Small intestine (tissue), 16 donors: ENCODE results near the gene P2RY2. TPM values are rescaled to one million over a fixed set of nuclear protein-coding genes. Genes with fewer than 3 reads are reported as not detected.

ENCODE experiments used
- DNase-seq, 2 donors: peaks; one replicate each; pipeline versions ENCODE4 v3.0.0 to v3.0.0-alpha.2; 2013
- FAIRE-seq: peaks from 2 replicates; lab custom pipeline; 2012; peaks lifted over from hg19 to GRCh38; lab: Jason Lieb, UNC
- H3K27ac ChIP-seq, 3 donors: one replicate each; pipeline ENCODE4 v1.5.1; 2013; ENCODE audit warnings: low read length in 2 of 3, mild to moderate bottlenecking in 2 of 3, control low read depth in 1 of 3, inconsistent platforms in 1 of 3, low read depth in 1 of 3, moderate library complexity in 1 of 3
- H3K27me3 ChIP-seq, 3 donors: one replicate each; pipeline ENCODE4 v1.6.1; 2013; ENCODE audit warnings: low read length in 3 of 3, inconsistent platforms in 1 of 3; ENCODE audit not compliant: control insufficient read depth in 3 of 3, insufficient read depth in 3 of 3
- H3K36me3 ChIP-seq, 3 donors: one replicate each; pipeline ENCODE4 v1.6.1; 2013; ENCODE audit warnings: low read length in 3 of 3, inconsistent platforms in 1 of 3, low read depth in 1 of 3, mild to moderate bottlenecking in 1 of 3, moderate library complexity in 1 of 3; ENCODE audit not compliant: control insufficient read depth in 3 of 3, insufficient read depth in 2 of 3
- H3K4me1 ChIP-seq, 3 donors: one replicate each; pipeline ENCODE4 v1.6.1; 2013; ENCODE audit warnings: low read length in 2 of 3, inconsistent platforms in 1 of 3, low read depth in 1 of 3, mild to moderate bottlenecking in 1 of 3, moderate library complexity in 1 of 3; ENCODE audit not compliant: control insufficient read depth in 3 of 3, insufficient read depth in 2 of 3
- H3K4me3 ChIP-seq, 3 donors: one replicate each; pipeline ENCODE4 v1.5.1; 2013; ENCODE audit warnings: low read length in 3 of 3, control low read depth in 1 of 3, inconsistent platforms in 1 of 3, low read depth in 1 of 3, mild to moderate bottlenecking in 1 of 3, moderate library complexity in 1 of 3
- H3K9me3 ChIP-seq, 2 donors: one replicate each; pipeline ENCODE4 v1.6.1; 2013; ENCODE audit warnings: low read depth in 1 of 2, low read length in 1 of 2; ENCODE audit not compliant: control insufficient read depth in 2 of 2, insufficient read depth in 1 of 2
- WGBS, 3 donors: extraction: QIAGEN DNeasy Blood & Tissue Kit; methylation state at CpG; one replicate each; pipeline ENCODE4 v1.1.7; 2013; 5-methylcytosine and 5-hydroxymethylcytosine counted together
- long read RNA-seq, 10 donors: transcript quantifications; one replicate each; lab custom pipeline, GENCODE V29; 2026
- polyA plus RNA-seq, 4 donors: library from polyadenylated mRNA; stranded (reverse) in 3 of 4; unstranded in 1 of 4; fragments of 200-250 nt in 3 of 4; fragments of 120-200 nt in 1 of 4; gene quantifications; one replicate each; pipeline versions ENCODE4 v1.2.1 to v1.2.3, GENCODE V29; 2013
- donor health status: healthy with polysubstance abuse.
- donor health status: control.
- donor health status: control.
- donor health status: Bipolar disorder and iron deficiency.
- donor health status: healthy.

P2RY2 gene
- polyA plus RNA-seq = 1 to 10 TPM; 4.1 to 7.4 (median 5.6) TPM
- long read RNA-seq, donor 1, partial matches to known transcripts = 0 of 4 reads
- long read RNA-seq, donor 1, other reads (novel, unspliced or antisense) = 0 of 4 reads
- long read RNA-seq, donor 2 = 0 reads
- long read RNA-seq, donor 3 = 0 reads
- long read RNA-seq, donor 4 = 0 reads
- long read RNA-seq, donor 5 = 0 reads
- long read RNA-seq, donor 6, partial matches to known transcripts = 0 of 2 reads
- long read RNA-seq, donor 6, other reads (novel, unspliced or antisense) = 0 of 2 reads
- long read RNA-seq, donor 7 = 0 reads
- long read RNA-seq, donor 8 = 0 reads
- long read RNA-seq, donor 9 = 0 reads
- long read RNA-seq, donor 10 = 0 reads

GRCh38 chr11:73218106-73218829 is at the start of gene P2RY2:
Gene P2RY2 (plus strand): TSS chr11:73218281. CDS start chr11:73234160, 15,879 bp downstream.
- peaks cover 0 to 13% (median 0%) of the 10 kb centered on the region in 3 donors for H3K27me3 ChIP-seq
- WGBS, 3 donors = 1 to 2% (median 2%) methylated on average over 68 to 81 of the region's 81 CpGs
- H3K36me3 ChIP-seq = peaks cover 0 to 8% (median 0%) of the 10 kb centered on the region in 3 donors
- H3K4me3 ChIP-seq = peak within 1 kb of the TSS in 2 of 3 donors; percentile 63 to 72
- DNase-seq (peak; percentile 90 to 92), FAIRE-seq (no peak)
- H3K9me3 ChIP-seq = no peaks in the 10 kb centered on the region
- peaks cover 0 to 22% (median 8%) of the 10 kb centered on the region in 3 donors for H3K4me1 ChIP-seq
- peak within 1 kb of the TSS; percentile 62 to 90 (median 77) for H3K27ac ChIP-seq

GRCh38 chr11:73168925-73169579 is 49.0 kb upstream of the P2RY2 start:
- Histone ChIP-seq H3K4me3 (no peak overlapping the region), H3K27me3 (no peaks in the 10 kb centered on the region), H3K36me3 (no peaks in the 10 kb centered on the region), H3K4me1 (peaks cover 0 to 14% (median 3%) of the 10 kb centered on the region in 3 donors), H3K27ac (no peak overlapping the region), H3K9me3 (no peaks in the 10 kb centered on the region)
- 88 to 90% (median 88%) methylated on average over 11 of the region's 11 CpGs for WGBS, 3 donors
- FAIRE-seq (no peak), DNase-seq (no peak)

GRCh38 chr11:73170140-73170539 is 47.9 kb upstream of the P2RY2 start:
- FAIRE-seq (no peak), DNase-seq (no peak)
- no peak overlapping the region for H3K4me3 ChIP-seq
- H3K27me3 ChIP-seq = no peaks in the 10 kb centered on the region
- no peaks in the 10 kb centered on the region for H3K36me3 ChIP-seq
- H3K27ac ChIP-seq = no peak overlapping the region
- 88 to 95% (median 93%) methylated on average over 2 of the region's 2 CpGs for WGBS, 3 donors
- no peaks in the 10 kb centered on the region for H3K9me3 ChIP-seq
- peaks cover 0 to 13% (median 3%) of the 10 kb centered on the region in 3 donors for H3K4me1 ChIP-seq

GRCh38 chr11:73171436-73172161 is 46.5 kb upstream of the P2RY2 start:
- WGBS, 3 donors = 62 to 71% (median 68%) methylated on average over 8 of the region's 8 CpGs

GRCh38 chr11:73172992-73173656 is 45.0 kb upstream of the P2RY2 start:
- H3K9me3 ChIP-seq = no peaks in the 10 kb centered on the region
- peaks cover 0 to 30% (median 3%) of the 10 kb centered on the region in 3 donors for H3K4me1 ChIP-seq
- no peak overlapping the region for H3K4me3 ChIP-seq
- no peaks in the 10 kb centered on the region for H3K36me3 ChIP-seq
- DNase-seq = no peak
- no peaks in the 10 kb centered on the region for H3K27me3 ChIP-seq
- no peak for FAIRE-seq
- WGBS, 3 donors = 75 to 90% (median 81%) methylated on average over 4 of the region's 4 CpGs
- peak overlapping the region in 2 of 3 donors; percentile 2 to 18 for H3K27ac ChIP-seq

More at GRCh38 chr11:73171436-73172161, 46.5 kb upstream of the P2RY2 start:
- H3K36me3 ChIP-seq = no peaks in the 10 kb centered on the region
- H3K4me1 ChIP-seq = peaks cover 0 to 25% (median 3%) of the 10 kb centered on the region in 3 donors
- FAIRE-seq (no peak), DNase-seq (no peak)
- no peak overlapping the region for H3K4me3 ChIP-seq
- H3K27ac ChIP-seq = no peak overlapping the region
- H3K27me3 ChIP-seq = no peaks in the 10 kb centered on the region
- no peaks in the 10 kb centered on the region for H3K9me3 ChIP-seq

- WGBS, 3 donors = 54 to 75% (median 55%) methylated on average over 11 of the region's 11 CpGs
- DNase-seq (peak in 1 of 2 donors; percentile 85), FAIRE-seq (no peak)
- Histone ChIP-seq H3K27me3 (no peaks in the 10 kb centered on the region), H3K27ac (peak overlapping the region in 1 of 3 donors; percentile 2), H3K4me1 (peaks cover 0 to 30% (median 3%) of the 10 kb centered on the region in 3 donors), H3K9me3 (no peaks in the 10 kb centered on the region), H3K36me3 (no peaks in the 10 kb centered on the region), H3K4me3 (no peak overlapping the region)
These were observed 44.2 kb upstream of the P2RY2 start for GRCh38 chr11:73173755-73174494.

- no peak for FAIRE-seq
- no peaks in the 10 kb centered on the region for H3K36me3 ChIP-seq
- no peaks in the 10 kb centered on the region for H3K27me3 ChIP-seq
- no peak overlapping the region for H3K27ac ChIP-seq
- WGBS, 3 donors = 88 to 95% (median 90%) methylated on average over 3 of the region's 3 CpGs
- DNase-seq = no peak
- H3K9me3 ChIP-seq = no peaks in the 10 kb centered on the region
- no peak overlapping the region for H3K4me3 ChIP-seq
- H3K4me1 ChIP-seq = peaks cover 0 to 30% (median 3%) of the 10 kb centered on the region in 3 donors
These were observed 43.6 kb upstream of the P2RY2 start for GRCh38 chr11:73174495-73174791.
